Measurements from ENCODE around the gene RNH1. TPM values are rescaled to one million over a fixed set of nuclear protein-coding genes. Genes with fewer than 3 reads are reported as not detected.

The RNH1 gene
- total and polyA plus RNA-seq, 10 of the 15 experiments (the other 5 are each of a cell fraction or from before 2014, with no cell fraction given): 2.3 to 162 (median 72.1) TPM

DNA sequence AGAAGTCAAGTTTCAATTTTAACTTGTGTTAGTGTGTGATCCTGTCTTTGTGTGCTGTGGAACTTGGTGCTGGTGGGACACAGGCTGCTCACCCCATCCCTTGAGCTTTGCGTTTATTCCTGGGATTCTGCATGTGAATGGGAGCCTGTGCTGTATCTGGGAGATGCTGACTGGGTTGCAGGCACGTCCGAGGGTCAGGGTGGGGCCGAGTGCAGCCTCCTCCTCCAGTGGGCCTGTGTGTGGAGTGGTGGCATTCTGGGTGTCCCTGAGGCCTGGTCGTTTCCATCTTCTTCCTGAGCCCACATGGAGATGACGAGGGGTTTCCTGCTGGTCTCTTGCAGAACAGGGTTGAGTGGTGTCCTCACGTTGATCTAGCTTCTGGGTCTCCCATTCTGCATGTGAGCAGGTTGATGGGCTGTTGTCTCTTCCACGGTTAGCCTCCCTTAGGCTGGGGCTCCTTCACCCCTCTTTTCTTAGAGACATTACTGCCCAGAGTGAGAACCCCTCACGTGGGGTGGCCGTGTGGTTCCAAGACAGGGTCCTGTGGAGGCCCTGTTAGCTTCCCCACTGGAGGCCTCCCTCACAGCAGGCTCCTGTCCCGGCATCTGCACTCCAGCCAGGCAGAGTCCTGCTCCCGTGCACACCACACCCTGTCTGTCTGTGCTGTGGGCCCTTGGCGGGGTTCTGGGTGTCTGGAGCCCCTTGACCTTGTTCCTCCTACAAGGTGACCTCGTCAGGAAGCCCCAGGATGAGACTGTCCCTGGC lies 52.1 kb downstream of the RNH1 start:
- Histone ChIP-seq H3K4me3 (no peak overlapping the region), H4K20me1 (ENCODE audit: control insufficient read depth, insufficient read depth) (no peaks in the 10 kb centered on the region), H3K27ac (ENCODE audit: control insufficient read depth, insufficient read depth) (no peak overlapping the region), H3K79me2 (ENCODE audit: control insufficient read depth, insufficient read depth, low read length) (peaks cover 14% of the 10 kb centered on the region), H3K9me3 (replicated peaks; ENCODE audit: control insufficient read depth, insufficient read depth, low read length) (no peaks in the 10 kb centered on the region), H3K27me3 (replicated peaks in 1 of 2; ENCODE audit: control insufficient read depth in 2 of 2, insufficient read depth in 2 of 2, low read length in 1 of 2) (no peaks in the 10 kb centered on the region), H2AFZ (ENCODE audit: control insufficient read depth, low read depth, low read length) (no peak overlapping the region), H3K4me1 (ENCODE audit: control insufficient read depth, insufficient read depth, low read length) (peaks cover 22% of the 10 kb centered on the region), H3K9ac (ENCODE audit: control insufficient read depth, insufficient read depth, low read length) (no peak overlapping the region), H3K36me3 (ENCODE audit: control insufficient read depth in 2 of 2, insufficient read depth in 2 of 2, low read length in 1 of 2) (peaks cover 2 to 6% of the 10 kb centered on the region in 2 experiments; a peak in 3 of 4 replicates), H3K4me2 (ENCODE audit: control insufficient read depth, insufficient read depth) (no peak overlapping the region)
- FAIRE-seq (no peak), DNase-seq (ENCODE audit: low read depth, low spot score) (no peak), ATAC-seq (no peak)
- in situ Hi-C loops (cut with MboI) (loop anchor here (5.0 kb wide), 1 partner anchor 47 kb away; no protein-coding TSS in a partner anchor), intact Hi-C loops (cut with micrococcal nuclease; ENCODE audit: unreplicated experiment) (no loop called here)
- RAD21 ChIA-PET (ENCODE audit: unreplicated experiment): no interaction called here
- POLR2A ChIA-PET: no interaction called here
- SMC1A ChIA-PET (ENCODE audit: uncharacterized antibody, unreplicated experiment): interaction anchor here (1.5 kb wide), 1 partner anchor 48 kb away, joined by 4 read pairs; no protein-coding TSS in a partner anchor
- TF ChIP-seq CBX3 (IDR thresholded peaks at IDR 0.05; ENCODE audit: borderline replicate concordance, low read depth) (no peak), MEF2B (IDR thresholded peaks at IDR 0.05; ENCODE audit: partially characterized antibody, poor library complexity, severe bottlenecking) (no peak), FOS (IDR thresholded peaks at IDR 0.05; ENCODE audit: borderline replicate concordance, extremely low read depth, insufficient read length) (no peak), ESRRA (IDR thresholded peaks at IDR 0.05; ENCODE audit: low read length) (no peak), NR2C2 (IDR thresholded peaks at IDR 0.05; ENCODE audit: borderline replicate concordance, control insufficient read depth, insufficient read length, low read depth) (no peak), SRF (IDR thresholded peaks at IDR 0.05; ENCODE audit: low read depth in 2 of 2, low read length in 2 of 2) (no peak), ATF2 (IDR thresholded peaks at IDR 0.05; ENCODE audit: low read length) (no peak)
- no TSS peak for BruUV-seq (replicated peaks)
- WGBS (ENCODE audit: insufficient coverage, insufficient replicate concordance, low lambda C conversion rate, missing lambda C conversion rate): 74% methylated on average over 14 of the region's 14 CpGs
- CTCF ChIA-PET: no interaction called here
